Neuronal stem cell (in vitro differentiated cells): Measurements from ENCODE around the gene ASCL4.

ENCODE experiments used
- DNase-seq: peaks from one replicate; pipeline ENCODE4 v3.0.0-alpha.2; 2013; ENCODE audit warnings: low spot score
- H2AFZ ChIP-seq: one replicate; pipeline ENCODE4 v1.6.1; 2013; ENCODE audit warnings: mild to moderate bottlenecking, low read length, inconsistent platforms
- H2AK5ac ChIP-seq: 2 replicates; pipeline ENCODE4 v1.6.1; 2013; ENCODE audit warnings: low read depth, mild to moderate bottlenecking, inconsistent platforms, low read length, moderate library complexity, mixed read lengths
- H2BK120ac ChIP-seq: 2 replicates; pipeline ENCODE4 v1.6.1; 2013; ENCODE audit warnings: low read depth, mild to moderate bottlenecking, inconsistent platforms, low read length, moderate library complexity, mixed read lengths
- H2BK12ac ChIP-seq: one replicate; pipeline ENCODE4 v1.6.1; 2013; ENCODE audit warnings: low read length, inconsistent platforms
- H2BK15ac ChIP-seq: 2 replicates; pipeline ENCODE4 v1.6.1; 2013; ENCODE audit warnings: mild to moderate bottlenecking, low read length, inconsistent platforms, mixed read lengths
- H2BK5ac ChIP-seq: one replicate; pipeline ENCODE4 v1.6.1; 2013; ENCODE audit warnings: inconsistent platforms, mild to moderate bottlenecking, low read length, moderate library complexity
- H3K14ac ChIP-seq: one replicate; pipeline ENCODE4 v1.6.1; 2013; ENCODE audit warnings: low read length, inconsistent platforms
- H3K18ac ChIP-seq: 2 replicates; pipeline ENCODE4 v1.6.1; 2013; ENCODE audit warnings: low read length, inconsistent platforms
- H3K23ac ChIP-seq: 2 replicates; pipeline ENCODE4 v1.6.1; 2013; ENCODE audit warnings: low read depth, mild to moderate bottlenecking, mixed read lengths, low read length, inconsistent platforms; ENCODE audit not compliant: poor library complexity
- H3K27ac ChIP-seq: replicated peaks from 3 replicates; pipeline ENCODE4 v1.5.1; 2013; ENCODE audit warnings: low read length, inconsistent platforms
- H3K27me3 ChIP-seq, 3 experiments: 2 replicates each; pipeline ENCODE4 v1.6.1; 2013; ENCODE audit warnings: low read length in 3 of 3, mild to moderate bottlenecking in 2 of 3, inconsistent platforms in 1 of 3, low read depth in 1 of 3, mixed read lengths in 1 of 3, moderate library complexity in 1 of 3; ENCODE audit not compliant: control insufficient read depth in 3 of 3, insufficient read depth in 3 of 3
- H3K36me3 ChIP-seq, 2 donors: replicated peaks in 1 of 2; 2 replicates each; pipeline ENCODE4 v1.6.1; 2013; ENCODE audit warnings: low read length in 2 of 2; ENCODE audit not compliant: control insufficient read depth in 2 of 2, insufficient read depth in 2 of 2
- H3K4ac ChIP-seq: 2 replicates; pipeline ENCODE4 v1.6.1; 2013; ENCODE audit warnings: inconsistent platforms, mild to moderate bottlenecking, low read length, moderate library complexity
- H3K4me1 ChIP-seq, 2 donors: 1 replicate in 1 of 2; 2 replicates in 1 of 2; pipeline ENCODE4 v1.6.1; 2013; ENCODE audit warnings: low read length in 2 of 2, low read depth in 1 of 2; ENCODE audit not compliant: control insufficient read depth in 2 of 2, insufficient read depth in 1 of 2
- H3K4me2 ChIP-seq: one replicate; pipeline ENCODE4 v1.6.1; 2013; ENCODE audit warnings: mild to moderate bottlenecking, low read length, inconsistent platforms; ENCODE audit not compliant: insufficient read depth, poor library complexity, severe bottlenecking
- H3K4me3 ChIP-seq, 2 donors: 2 replicates each; pipeline ENCODE4 v1.5.1; 2013; ENCODE audit warnings: low read length in 2 of 2, mild to moderate bottlenecking in 2 of 2, inconsistent platforms in 1 of 2, moderate library complexity in 1 of 2
- H3K79me1 ChIP-seq: one replicate; pipeline ENCODE4 v1.6.1; 2013; ENCODE audit warnings: low read depth, mild to moderate bottlenecking, inconsistent platforms, low read length, moderate library complexity
- H3K9ac ChIP-seq: one replicate; pipeline ENCODE4 v1.6.1; 2013; ENCODE audit warnings: mild to moderate bottlenecking, low read depth, low read length, inconsistent platforms; ENCODE audit not compliant: poor library complexity
- H3K9me3 ChIP-seq, 2 donors: replicated peaks in 1 of 2; 2 replicates each; pipeline versions ENCODE3 to v1.6.1; 2013; ENCODE audit warnings: low read length in 2 of 2, mild to moderate bottlenecking in 2 of 2, inconsistent platforms in 1 of 2, low read depth in 1 of 2, mixed read lengths in 1 of 2, moderate library complexity in 1 of 2; ENCODE audit not compliant: control insufficient read depth in 2 of 2, insufficient read depth in 1 of 2
- H4K8ac ChIP-seq: one replicate; pipeline ENCODE4 v1.6.1; 2013; ENCODE audit warnings: low read depth, mild to moderate bottlenecking, inconsistent platforms, low read length, moderate library complexity
- H4K91ac ChIP-seq: one replicate; pipeline ENCODE4 v1.6.1; 2013; ENCODE audit warnings: low read length, low read depth, mild to moderate bottlenecking, inconsistent platforms; ENCODE audit not compliant: poor library complexity
- WGBS, 2 donors: extraction: QIAGEN DNeasy Blood & Tissue Kit; methylation state at CpG; one replicate each; pipeline ENCODE4 v1.1.7; 2013; ENCODE audit warnings: missing lambda C conversion rate in 2 of 2, mixed read lengths in 1 of 2; ENCODE audit not compliant: insufficient read length in 2 of 2, insufficient replicate concordance in 1 of 2; ENCODE audit errors: extremely low coverage in 2 of 2; 5-methylcytosine and 5-hydroxymethylcytosine counted together

ASCL4 gene

DNA sequence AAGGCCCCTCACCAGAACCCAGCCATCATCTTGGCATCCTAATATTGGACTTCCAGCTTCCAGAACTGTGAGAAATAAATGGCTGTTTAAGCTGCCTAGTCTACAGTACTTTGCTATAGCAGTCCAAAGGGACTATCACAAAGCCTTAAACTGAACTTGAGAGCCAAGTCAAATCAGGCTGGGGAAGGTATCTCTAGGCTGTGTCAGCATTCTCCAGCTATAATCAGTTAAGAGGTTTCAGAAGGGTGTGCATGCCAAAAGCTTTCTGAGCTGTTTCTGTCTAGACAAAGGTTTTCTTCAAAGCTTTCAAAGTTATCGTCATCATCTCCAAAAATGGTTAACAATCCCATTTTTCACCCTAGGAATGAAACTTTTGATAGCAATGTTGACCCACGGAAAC is 7.6 kb downstream of the ASCL4 start:
- H3K27me3 ChIP-seq: peaks cover 0 to 45% (median 3%) of the 10 kb centered on the region in 3 experiments
- no peak overlapping the region for H2AK5ac ChIP-seq
- H3K4me3 ChIP-seq: no peak overlapping the region
- H3K4me2 ChIP-seq: no peak overlapping the region
- no peak overlapping the region for H3K9ac ChIP-seq
- H4K8ac ChIP-seq: no peak overlapping the region
- H3K18ac ChIP-seq: no peak overlapping the region
- no peaks in the 10 kb centered on the region for H3K79me1 ChIP-seq
- no CpG with 5 or more reads among the region's 2 CpGs for WGBS, 2 donors
- H4K91ac ChIP-seq: no peak overlapping the region
- H2AFZ ChIP-seq: no peak overlapping the region
- no peak overlapping the region for H2BK15ac ChIP-seq
- H2BK5ac ChIP-seq: no peak overlapping the region
- H3K9me3 ChIP-seq: no peaks in the 10 kb centered on the region
- H3K36me3 ChIP-seq: no peaks in the 10 kb centered on the region
- H3K14ac ChIP-seq: no peak overlapping the region
- no peak overlapping the region for H3K27ac ChIP-seq
- no peak overlapping the region for H3K4ac ChIP-seq
- H2BK12ac ChIP-seq: no peak overlapping the region
- H3K4me1 ChIP-seq: no peaks in the 10 kb centered on the region
- DNase-seq: no peak
- no peak overlapping the region for H3K23ac ChIP-seq
- H2BK120ac ChIP-seq: no peak overlapping the region

DNA sequence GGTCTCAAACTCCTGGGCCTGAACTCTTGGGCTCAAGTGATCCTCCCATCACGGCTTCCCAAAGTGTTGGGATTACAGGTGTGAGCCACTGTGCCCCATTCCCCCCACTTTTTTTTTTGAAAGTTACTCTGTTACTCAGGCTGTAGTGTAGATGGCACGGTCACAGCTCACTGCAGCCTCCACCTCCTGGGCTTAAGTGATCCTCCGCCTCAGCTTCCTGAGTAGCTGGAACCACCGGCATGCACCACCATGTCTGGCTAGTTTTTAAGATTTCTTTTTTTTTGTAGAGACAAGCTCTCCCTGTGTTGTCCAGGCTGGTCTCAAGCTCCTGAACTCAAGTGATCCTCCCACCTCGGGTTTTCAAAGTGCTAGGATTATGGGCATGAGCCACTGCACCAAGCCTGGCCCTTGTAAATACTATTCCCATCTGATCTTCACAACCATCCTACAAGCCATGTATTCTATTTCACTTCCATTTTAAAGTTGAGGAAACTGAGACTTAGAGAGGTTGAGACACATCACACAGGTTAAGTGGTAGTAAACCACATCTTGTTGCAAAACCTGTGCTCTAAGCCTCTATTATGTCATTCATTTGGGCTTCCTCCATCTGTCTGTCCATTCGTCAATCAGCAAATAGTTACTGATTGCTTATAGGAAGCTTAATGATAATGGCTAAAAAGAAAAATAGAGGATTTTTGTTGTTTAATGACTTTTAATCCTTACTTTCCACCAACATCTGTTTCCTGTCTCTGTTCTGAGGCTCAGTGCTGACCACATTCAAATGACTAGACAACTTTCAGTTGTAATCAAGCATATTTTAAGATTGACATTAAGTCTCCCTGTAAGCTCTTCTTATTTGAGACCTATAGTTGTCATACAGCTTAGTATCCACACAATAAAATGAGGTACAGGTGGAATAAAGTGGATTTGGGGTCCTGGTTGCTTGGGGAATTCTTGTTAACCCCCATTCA is 9.2 kb downstream of the ASCL4 start:
- Histone ChIP-seq H3K27ac (no peak overlapping the region), H3K4ac (no peak overlapping the region), H3K9me3 (no peaks in the 10 kb centered on the region), H3K27me3 (peaks cover 0 to 37% (median 0%) of the 10 kb centered on the region in 3 experiments), H4K8ac (no peak overlapping the region), H3K4me3 (no peak overlapping the region), H4K91ac (no peak overlapping the region), H3K79me1 (no peaks in the 10 kb centered on the region), H2BK15ac (no peak overlapping the region), H3K23ac (no peak overlapping the region), H2BK120ac (no peak overlapping the region), H2AFZ (no peak overlapping the region), H2AK5ac (no peak overlapping the region), H2BK12ac (no peak overlapping the region), H3K36me3 (no peaks in the 10 kb centered on the region), H3K14ac (no peak overlapping the region), H3K4me2 (no peak overlapping the region), H3K18ac (no peak overlapping the region), H3K4me1 (no peaks in the 10 kb centered on the region), H3K9ac (no peak overlapping the region), H2BK5ac (no peak overlapping the region)
- DNase-seq: no peak
- WGBS, 2 donors: no CpG with 5 or more reads among the region's 6 CpGs

DNA sequence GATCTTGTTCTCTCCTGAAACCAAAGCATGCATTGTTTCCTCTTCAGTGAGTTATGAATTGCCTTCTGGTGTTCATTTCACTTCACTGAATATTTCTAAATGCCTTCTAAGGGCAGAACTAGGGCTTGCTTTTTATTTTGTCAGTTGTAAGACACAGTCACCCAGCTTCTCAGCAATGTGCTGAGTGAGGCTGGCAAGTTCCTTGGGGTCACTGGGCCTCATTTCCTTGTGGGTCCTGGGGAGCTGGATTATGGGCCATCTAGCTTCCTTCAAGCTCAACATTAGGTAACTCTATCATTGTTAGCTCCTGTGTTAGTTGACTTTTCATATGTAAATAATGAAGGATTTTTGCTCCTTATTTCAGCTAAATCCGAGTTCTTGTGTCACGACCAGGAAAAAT is 13.8 kb downstream of the ASCL4 start:
- no peak overlapping the region for H3K4me2 ChIP-seq
- no peak overlapping the region for H3K23ac ChIP-seq
- no CpG with 5 or more reads among the region's 2 CpGs for WGBS, 2 donors
- H3K79me1 ChIP-seq: no peaks in the 10 kb centered on the region
- H3K18ac ChIP-seq: no peak overlapping the region
- H4K8ac ChIP-seq: no peak overlapping the region
- H3K27ac ChIP-seq: no peak overlapping the region
- H3K4me1 ChIP-seq: no peaks in the 10 kb centered on the region
- no peaks in the 10 kb centered on the region for H3K9me3 ChIP-seq
- H2AK5ac ChIP-seq: no peak overlapping the region
- H3K27me3 ChIP-seq: peaks cover 0 to 4% (median 0%) of the 10 kb centered on the region in 3 experiments
- no peak overlapping the region for H3K4ac ChIP-seq
- H3K4me3 ChIP-seq: no peak overlapping the region
- no peak for DNase-seq
- H2BK12ac ChIP-seq: no peak overlapping the region
- H3K36me3 ChIP-seq: no peaks in the 10 kb centered on the region
- no peak overlapping the region for H2BK5ac ChIP-seq
- H3K14ac ChIP-seq: no peak overlapping the region
- H3K9ac ChIP-seq: no peak overlapping the region
- H2BK120ac ChIP-seq: no peak overlapping the region
- H4K91ac ChIP-seq: no peak overlapping the region
- H2BK15ac ChIP-seq: no peak overlapping the region
- H2AFZ ChIP-seq: no peak overlapping the region

DNA sequence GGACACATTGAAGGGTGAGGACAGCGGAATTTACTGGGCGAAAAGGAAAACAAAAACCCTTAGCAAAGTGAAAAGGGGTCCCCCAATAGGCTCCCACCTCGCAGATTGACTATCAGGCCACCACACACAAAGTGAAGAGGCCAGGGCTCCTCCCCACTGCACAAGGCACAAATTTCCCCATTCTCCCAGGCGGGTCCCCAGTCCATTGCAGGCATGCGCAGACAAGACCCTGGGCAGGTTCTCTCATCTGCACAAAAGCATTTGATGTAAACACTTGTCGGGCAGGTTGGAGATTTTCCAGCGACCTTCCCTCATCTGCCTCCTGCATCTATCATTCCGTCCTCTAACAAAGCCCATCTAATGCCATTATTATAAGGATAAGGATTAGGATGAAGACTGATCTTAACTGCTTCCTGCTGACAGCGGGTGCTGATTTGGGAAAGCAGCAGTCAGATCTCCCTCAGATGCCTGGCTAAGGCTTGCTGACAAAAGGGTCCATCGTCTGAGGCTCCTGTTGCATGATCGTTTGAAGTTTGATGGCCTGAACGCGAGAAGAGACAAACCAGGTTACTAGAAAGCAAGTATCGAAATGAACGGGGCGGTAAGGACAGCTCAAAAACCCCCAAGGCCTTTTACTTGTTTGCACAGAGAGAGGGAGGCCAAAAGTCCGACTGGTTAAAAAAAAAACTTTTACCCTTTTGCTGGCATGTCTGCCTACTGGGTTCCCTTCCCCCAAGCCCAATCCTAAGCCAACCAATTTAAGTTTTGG is 14.4 kb downstream of the ASCL4 start:
- no peaks in the 10 kb centered on the region for H3K36me3 ChIP-seq
- H2AFZ ChIP-seq: peak overlapping the region; percentile 56
- H3K18ac ChIP-seq: no peak overlapping the region
- peaks cover 0 to 4% (median 0%) of the 10 kb centered on the region in 3 experiments for H3K27me3 ChIP-seq
- H4K91ac ChIP-seq: no peak overlapping the region
- H3K9me3 ChIP-seq: no peaks in the 10 kb centered on the region
- WGBS, 2 donors: no CpG with 5 or more reads among the region's 17 CpGs
- H3K23ac ChIP-seq: no peak overlapping the region
- H3K4me1 ChIP-seq: no peaks in the 10 kb centered on the region
- no peak overlapping the region for H2BK5ac ChIP-seq
- H2BK15ac ChIP-seq: no peak overlapping the region
- no peak overlapping the region for H3K4me2 ChIP-seq
- H3K9ac ChIP-seq: no peak overlapping the region
- H2AK5ac ChIP-seq: no peak overlapping the region
- DNase-seq: no peak
- H2BK120ac ChIP-seq: no peak overlapping the region
- no peak overlapping the region for H4K8ac ChIP-seq
- H3K79me1 ChIP-seq: no peaks in the 10 kb centered on the region
- no peak overlapping the region for H3K4me3 ChIP-seq
- no peak overlapping the region for H3K27ac ChIP-seq
- H3K14ac ChIP-seq: no peak overlapping the region
- no peak overlapping the region for H3K4ac ChIP-seq
- H2BK12ac ChIP-seq: no peak overlapping the region
